H9 (cell line): ENCODE results near the gene MINDY4. TPM values are rescaled to one million over a fixed set of nuclear protein-coding genes. Genes with fewer than 3 reads are reported as not detected.

ENCODE experiments used
- DNase-seq: peaks from one replicate; pipeline ENCODE4 v3.0.0-alpha.2; 2017
- H2AFZ ChIP-seq: one replicate; pipeline ENCODE4 v1.6.1; 2013; ENCODE audit warnings: mild to moderate bottlenecking, low read length, control low read depth, moderate library complexity
- H2AK5ac ChIP-seq: 2 replicates; pipeline ENCODE4 v1.6.1; 2013; ENCODE audit warnings: low read length, control low read depth, mixed read lengths; ENCODE audit not compliant: insufficient read length
- H2BK120ac ChIP-seq: one replicate; pipeline ENCODE4 v1.6.1; 2013; ENCODE audit warnings: low read depth, mild to moderate bottlenecking, low read length, control low read depth, inconsistent platforms; ENCODE audit not compliant: poor library complexity, severe bottlenecking
- H2BK12ac ChIP-seq: 2 replicates; pipeline ENCODE4 v1.6.1; 2013; ENCODE audit warnings: low read length, control low read depth, mixed read lengths, low read depth; ENCODE audit not compliant: insufficient read length
- H2BK15ac ChIP-seq: 2 replicates; pipeline ENCODE4 v1.6.1; 2013; ENCODE audit warnings: low read depth, low read length, control low read depth
- H2BK20ac ChIP-seq: one replicate; pipeline ENCODE4 v1.6.1; 2013; ENCODE audit warnings: low read depth, mild to moderate bottlenecking, low read length, control low read depth, inconsistent platforms; ENCODE audit not compliant: poor library complexity, severe bottlenecking
- H2BK5ac ChIP-seq: 2 replicates; pipeline ENCODE4 v1.6.1; 2013; ENCODE audit warnings: low read length, control low read depth, mixed read lengths; ENCODE audit not compliant: insufficient read length
- H3K14ac ChIP-seq: 2 replicates; pipeline ENCODE4 v1.6.1; 2013; ENCODE audit warnings: low read length, control low read depth; ENCODE audit not compliant: insufficient read depth
- H3K18ac ChIP-seq: 2 replicates; pipeline ENCODE4 v1.6.1; 2013; ENCODE audit warnings: low read depth, mild to moderate bottlenecking, mixed read lengths, low read length, control low read depth; ENCODE audit not compliant: insufficient read length
- H3K23ac ChIP-seq: 2 replicates; pipeline ENCODE4 v1.6.1; 2013; ENCODE audit warnings: low read length, control low read depth, mixed read lengths, low read depth; ENCODE audit not compliant: insufficient read length
- H3K23me2 ChIP-seq: 2 replicates; pipeline ENCODE4 v1.6.1; 2013; ENCODE audit warnings: low read depth, mild to moderate bottlenecking, mixed read lengths, low read length, control low read depth; ENCODE audit not compliant: insufficient read length, poor library complexity, severe bottlenecking
- H3K27ac ChIP-seq: 2 replicates; pipeline ENCODE4 v1.5.1; 2013; ENCODE audit warnings: low read length, control low read depth, mixed read lengths, low read depth; ENCODE audit not compliant: insufficient read length
- H3K27me3 ChIP-seq: 2 replicates; pipeline ENCODE4 v1.6.1; 2013; ENCODE audit warnings: low read length, control low read depth, inconsistent platforms; ENCODE audit not compliant: insufficient read depth
- H3K4ac ChIP-seq: 2 replicates; pipeline ENCODE4 v1.6.1; 2013; ENCODE audit warnings: low read depth, mild to moderate bottlenecking, control low read depth, inconsistent platforms, low read length, moderate library complexity
- H3K4me1 ChIP-seq: 2 replicates; pipeline ENCODE4 v1.6.1; 2013; ENCODE audit warnings: low read length, control low read depth, inconsistent platforms; ENCODE audit not compliant: insufficient read depth
- H3K4me2 ChIP-seq: 2 replicates; pipeline ENCODE4 v1.6.1; 2013; ENCODE audit warnings: low read length, control low read depth, mixed read lengths; ENCODE audit not compliant: insufficient read length, insufficient read depth
- H3K56ac ChIP-seq: 2 replicates; pipeline ENCODE4 v1.6.1; 2013; ENCODE audit warnings: low read depth, mild to moderate bottlenecking, mixed read lengths, low read length, control low read depth; ENCODE audit not compliant: insufficient read length
- H3K79me1 ChIP-seq: 2 replicates; pipeline ENCODE4 v1.6.1; 2013; ENCODE audit warnings: low read depth, mild to moderate bottlenecking, moderate library complexity, low read length, control low read depth, inconsistent platforms; ENCODE audit not compliant: insufficient read depth, poor library complexity, severe bottlenecking
- H3K79me2 ChIP-seq: 2 replicates; pipeline ENCODE4 v1.6.1; 2013; ENCODE audit warnings: low read length, control low read depth, inconsistent platforms; ENCODE audit not compliant: insufficient read depth
- H3K9ac ChIP-seq: 2 replicates; pipeline ENCODE4 v1.6.1; 2013; ENCODE audit warnings: low read length, control low read depth, mixed read lengths; ENCODE audit not compliant: insufficient read length; ENCODE audit errors: extremely low read depth
- H3K9me3 ChIP-seq: one replicate; pipeline ENCODE4 v1.6.1; 2013; ENCODE audit warnings: low read depth, low read length, inconsistent platforms; ENCODE audit not compliant: control insufficient read depth
- H3T11ph ChIP-seq: one replicate; pipeline ENCODE4 v1.6.1; 2013; ENCODE audit warnings: mild to moderate bottlenecking, low read length, control low read depth, inconsistent platforms
- H4K20me1 ChIP-seq: one replicate; pipeline ENCODE4 v1.6.1; 2013; ENCODE audit not compliant: control insufficient read depth, insufficient read length, insufficient read depth
- H4K5ac ChIP-seq: 2 replicates; pipeline ENCODE4 v1.6.1; 2013; ENCODE audit warnings: low read depth, mild to moderate bottlenecking, mixed read lengths, low read length, control low read depth; ENCODE audit not compliant: insufficient read length
- H4K8ac ChIP-seq: replicated peaks from 2 replicates; pipeline ENCODE4 v1.6.1; 2013; ENCODE audit warnings: low read length, control low read depth, mixed read lengths, low read depth; ENCODE audit not compliant: insufficient read length
- H4K91ac ChIP-seq: 2 replicates; pipeline ENCODE4 v1.6.1; 2013; ENCODE audit warnings: low read depth, mild to moderate bottlenecking, moderate library complexity, mixed read lengths, low read length, control low read depth; ENCODE audit not compliant: insufficient read length
- H3K27ac Mint-ChIP-seq, 3 experiments: 2 replicates in 2 of 3; 3 replicates in 1 of 3; pipeline ENCODE4 v1.8.0; 2020 to 2021; ENCODE audit warnings: mixed read lengths in 3 of 3, mild to moderate bottlenecking in 1 of 3, moderate library complexity in 1 of 3
- H3K27me3 Mint-ChIP-seq: 2 replicates; pipeline ENCODE4 v1.8.0; 2021; ENCODE audit warnings: low read depth, mild to moderate bottlenecking, moderate library complexity, mixed read lengths
- H3K36me3 Mint-ChIP-seq, 3 experiments: 2 replicates in 2 of 3; 3 replicates in 1 of 3; pipeline ENCODE4 v1.8.0; 2020 to 2021; ENCODE audit warnings: low read depth in 3 of 3, mixed read lengths in 3 of 3; ENCODE audit not compliant: insufficient read depth in 1 of 3
- H3K4me1 Mint-ChIP-seq, 2 experiments: 2 replicates each; pipeline ENCODE4 v1.8.0; 2020; ENCODE audit warnings: mixed read lengths in 2 of 2
- H3K4me3 Mint-ChIP-seq, 2 experiments: 2 replicates in 1 of 2; 3 replicates in 1 of 2; pipeline ENCODE4 v1.8.0; 2020 to 2021; ENCODE audit warnings: mild to moderate bottlenecking in 2 of 2, mixed read lengths in 2 of 2, moderate library complexity in 1 of 2
- H3K9me3 Mint-ChIP-seq, 2 experiments: 2 replicates in 1 of 2; 3 replicates in 1 of 2; pipeline ENCODE4 v1.8.0; 2020; ENCODE audit warnings: mild to moderate bottlenecking in 2 of 2, mixed read lengths in 2 of 2, moderate library complexity in 1 of 2
- CTCF ChIP-seq: fragments of 200-600 bp; sonication (generic); conservative IDR thresholded peaks from 3 replicates; pipeline ENCODE4 v1.8.0; 2021; ENCODE audit warnings: antibody characterized with exemption, mild to moderate bottlenecking
- total RNA-seq: library from RNA; stranded (reverse); gene quantifications from 2 replicates; pipeline ENCODE4 v1.2.1, GENCODE V29; 2021

MINDY4 gene
- total RNA-seq, 1 experiment from 2014 or later = 3.1 TPM

DNA sequence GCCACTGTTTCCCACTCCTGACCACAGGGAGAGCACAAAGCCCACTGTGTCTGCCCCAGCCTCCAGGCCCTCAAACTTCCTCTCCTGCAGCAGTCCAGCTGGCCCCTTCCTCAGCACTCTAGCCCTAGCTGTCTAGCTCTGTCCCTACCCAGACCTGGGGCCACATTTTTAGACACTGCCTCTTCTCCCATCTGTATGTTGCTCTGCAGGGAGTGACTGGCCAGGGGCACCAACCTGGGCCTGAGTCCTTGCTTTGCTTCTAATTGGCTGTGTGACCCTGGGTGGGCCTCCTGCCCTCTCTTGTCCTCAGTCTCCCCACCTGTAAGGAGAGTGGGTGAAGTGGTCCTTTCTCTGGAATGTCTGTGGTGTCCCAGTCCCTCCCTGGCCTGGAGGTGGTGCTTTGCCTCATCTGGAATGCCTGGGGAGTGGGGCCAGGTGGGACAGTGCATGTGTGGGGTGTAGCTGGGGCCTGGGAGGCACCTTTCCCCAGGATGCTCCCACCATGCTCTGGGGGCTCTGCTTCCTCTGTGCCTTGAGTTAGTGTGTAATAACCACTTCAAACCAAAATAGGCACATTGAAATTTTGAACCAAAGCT lies 165.5 kb downstream of the MINDY4 start:
- Histone ChIP-seq H4K8ac (no peak overlapping the region), H3K14ac (no peak overlapping the region), H3K9me3 (no peaks in the 10 kb centered on the region), H3K27me3 (no peaks in the 10 kb centered on the region; the same call in 1 of the 2 replicates), H2BK12ac (no peak overlapping the region), H3K23me2 (peaks cover 3% of the 10 kb centered on the region), H2BK120ac (no peak overlapping the region), H3K23ac (no peak overlapping the region), H3K4ac (no peak overlapping the region), H3K4me2 (no peak overlapping the region), H2AK5ac (no peak overlapping the region), H2BK15ac (no peak overlapping the region), H3K9ac (no peak overlapping the region), H2BK5ac (no peak overlapping the region), H4K5ac (no peak overlapping the region), H4K91ac (no peak overlapping the region), H3K79me2 (no peaks in the 10 kb centered on the region), H2AFZ (no peak overlapping the region), H3K27ac (no peak overlapping the region), H3K4me1 (no peaks in the 10 kb centered on the region), H3T11ph (no peak overlapping the region), H4K20me1 (no peaks in the 10 kb centered on the region), H3K18ac (no peak overlapping the region), H3K56ac (no peak overlapping the region), H3K79me1 (no peaks in the 10 kb centered on the region), H2BK20ac (no peak overlapping the region)
- no peak overlapping the region for H3K4me3 Mint-ChIP-seq
- H3K27me3 Mint-ChIP-seq = peaks cover 75% of the 10 kb centered on the region
- no peaks in the 10 kb centered on the region for H3K36me3 Mint-ChIP-seq
- TF ChIP-seq CTCF = no peak
- H3K9me3 Mint-ChIP-seq = no peaks in the 10 kb centered on the region; a peak in 1 of 5 replicates
- DNase-seq = no peak
- no peak overlapping the region for H3K27ac Mint-ChIP-seq
- H3K4me1 Mint-ChIP-seq = peaks cover 6 to 19% of the 10 kb centered on the region in 2 experiments
